Endothelial cell of umbilical vein (primary cell): ENCODE results near the gene ZMYM4.

Experiments
- CTCF ChIP-seq, 2 donors: IDR thresholded peaks; 1 replicate in 1 of 2; 2 replicates in 1 of 2; pipeline ENCODE4 v1.5.1; 2011; ENCODE audit warnings: low read length in 2 of 2, mild to moderate bottlenecking in 2 of 2, moderate library complexity in 2 of 2, control low read depth in 1 of 2, inconsistent platforms in 1 of 2, low read depth in 1 of 2; ENCODE audit not compliant: insufficient read depth in 1 of 2; ENCODE audit errors: extremely low read depth in 1 of 2
- EZH2 ChIP-seq: IDR thresholded peaks from 2 replicates; pipeline ENCODE4 v1.6.1; 2012; ENCODE audit warnings: borderline replicate concordance, low read depth, mild to moderate bottlenecking, moderate library complexity, low read length, inconsistent platforms; ENCODE audit not compliant: severe bottlenecking
- POLR2A ChIP-seq: IDR thresholded peaks from 2 replicates; pipeline ENCODE4 v1.6.1; 2012; ENCODE audit warnings: low read depth, mild to moderate bottlenecking, control low read depth, low read length
- POLR2AphosphoS5 ChIP-seq: IDR thresholded peaks from 2 replicates; pipeline ENCODE4 v1.6.1; 2012; ENCODE audit warnings: low read depth, mild to moderate bottlenecking, control low read depth, low read length, moderate library complexity; ENCODE audit not compliant: insufficient read depth

GRCh38 chr1:35270836-35271235 lies 2.3 kb downstream of the ZMYM4 start:
- TF ChIP-seq EZH2 (no peak), POLR2A (no peak), CTCF (IDR thresholded peaks at IDR 0.05; ENCODE audit: extremely low read depth in 1 of 2, insufficient read depth in 1 of 2, low read depth in 1 of 2, low read length in 2 of 2) (no peak), POLR2AphosphoS5 (no peak)
